ENCODE measurements around the gene SERPINE1.

Gene SERPINE1

DNA sequence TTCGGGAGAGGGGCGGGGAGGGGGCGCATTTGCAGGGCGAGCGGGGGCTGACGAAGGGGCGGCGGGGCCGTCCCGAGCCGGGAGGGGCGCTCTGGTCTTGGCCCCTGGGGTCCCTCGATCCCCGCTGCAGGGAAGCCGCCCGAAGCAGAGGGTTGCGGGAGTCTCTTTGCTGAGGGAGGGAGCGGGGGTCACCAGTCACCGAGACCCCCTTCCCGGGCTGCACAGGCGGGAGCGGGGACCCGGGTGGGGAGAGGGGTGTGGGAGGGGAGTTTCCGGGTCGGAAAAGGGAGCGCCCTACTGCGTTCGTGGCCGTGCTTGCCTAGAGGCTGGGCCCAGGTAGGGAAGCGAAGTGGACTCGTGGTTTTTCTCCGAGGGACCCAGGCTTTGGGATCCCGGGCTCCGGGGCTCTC lies 27.8 kb downstream of the SERPINE1 start:
- ATAC-seq = peak; percentile 58

DNA sequence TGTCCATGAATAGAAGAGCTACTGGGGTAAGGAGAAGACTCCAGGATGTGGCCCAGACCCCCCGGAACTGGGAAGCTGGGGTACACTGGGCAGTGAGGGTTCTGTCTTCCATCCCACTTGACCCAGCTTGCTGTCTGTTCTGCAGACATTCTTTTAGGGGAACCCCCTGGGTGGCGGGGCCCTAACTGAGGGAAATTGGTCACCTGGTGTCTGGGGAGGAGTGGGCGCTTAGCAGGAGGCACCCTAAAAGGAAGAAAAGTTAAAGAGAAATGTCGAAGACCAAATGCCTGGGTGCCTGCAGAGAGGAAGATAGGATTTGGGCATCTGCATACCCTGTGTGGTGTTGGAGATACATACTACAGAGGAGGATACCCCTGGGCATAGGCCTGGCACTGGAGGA lies 28.4 kb downstream of the SERPINE1 start:
- Mint-ChIP-seq H3K4me1 (peaks cover 18% of the 10 kb centered on the region), H3K9me3 (peaks cover 0 to 5% of the 10 kb centered on the region in 2 donors), H3K27ac (peak overlapping the region in 1 of 2 donors; percentile 33), H3K27me3 (peaks cover 10% of the 10 kb centered on the region), H3K4me3 (peak overlapping the region; percentile 86 to 87)
- no peak for DNase-seq
- no peak for ATAC-seq

More for the DNA sequence above, 27.8 kb downstream of the SERPINE1 start:
- peak overlapping the region; percentile 86 to 87 for H3K4me3 Mint-ChIP-seq
- H3K9me3 Mint-ChIP-seq = peaks cover 0 to 5% of the 10 kb centered on the region in 2 donors
- DNase-seq = no peak
- H3K27me3 Mint-ChIP-seq = peaks cover 13% of the 10 kb centered on the region
- H3K4me1 Mint-ChIP-seq = peaks cover 18% of the 10 kb centered on the region
- no peak overlapping the region for H3K27ac Mint-ChIP-seq

DNA sequence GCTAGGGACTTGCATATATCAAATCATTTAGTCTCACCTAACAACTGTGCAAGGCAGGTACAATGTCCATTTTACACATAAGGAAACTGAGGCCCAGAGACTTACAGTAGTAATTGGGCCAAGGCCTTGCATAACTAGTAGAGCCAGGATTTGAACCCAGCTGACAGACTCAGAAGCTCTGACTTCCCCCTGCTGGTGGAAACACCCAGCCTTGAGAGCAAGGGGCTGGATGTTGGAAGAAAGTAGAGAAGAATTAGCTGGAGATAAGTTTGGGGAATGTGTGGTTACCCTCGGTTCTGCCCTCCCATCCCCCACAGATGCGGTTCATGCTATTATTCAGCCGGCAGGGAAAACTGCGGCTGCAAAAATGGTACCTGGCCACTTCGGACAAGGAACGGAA lies 29.4 kb downstream of the SERPINE1 start:
- H3K27me3 Mint-ChIP-seq = peaks cover 12% of the 10 kb centered on the region
- DNase-seq (no peak), ATAC-seq (no peak)
- H3K4me3 Mint-ChIP-seq = no peak overlapping the region
- H3K4me1 Mint-ChIP-seq = peaks cover 18% of the 10 kb centered on the region
- H3K27ac Mint-ChIP-seq = no peak overlapping the region
- H3K9me3 Mint-ChIP-seq = peaks cover 0 to 5% of the 10 kb centered on the region in 2 donors

DNA sequence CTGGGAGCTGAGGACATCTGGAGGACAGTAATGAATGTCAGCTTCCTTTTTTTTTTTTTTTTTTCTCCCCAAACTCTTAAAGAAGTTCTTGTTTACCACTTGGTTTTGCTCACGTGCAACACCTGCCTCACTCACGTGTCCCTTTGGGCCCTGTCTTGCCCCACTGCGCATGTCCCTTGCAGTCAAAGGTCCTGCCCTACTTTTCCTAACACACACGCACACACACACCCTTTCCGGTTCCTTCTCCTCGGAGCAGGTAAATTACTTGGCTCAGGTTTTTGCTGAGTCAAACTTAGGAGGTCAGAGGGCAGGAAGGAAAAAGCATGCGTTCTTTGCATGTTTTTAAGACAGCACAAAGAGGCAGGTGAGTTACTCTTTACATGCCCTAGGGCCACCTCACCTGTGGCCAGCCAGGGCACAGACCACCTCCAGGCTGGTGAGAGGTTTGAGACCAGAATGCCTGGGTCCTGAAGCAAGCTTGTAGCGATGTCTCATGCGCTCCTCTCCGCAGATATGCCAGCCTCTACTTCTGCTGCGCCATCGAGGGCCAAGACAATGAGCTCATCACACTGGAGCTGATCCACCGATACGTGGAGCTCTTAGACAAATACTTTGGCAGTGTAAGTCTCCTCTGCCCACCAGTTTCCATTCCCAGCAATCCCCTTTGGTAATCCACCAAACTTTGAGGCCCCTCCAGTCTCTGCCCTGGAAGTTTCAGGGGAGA lies 30.1 kb downstream of the SERPINE1 start:
- Mint-ChIP-seq H3K27ac (no peak overlapping the region), H3K4me3 (no peak overlapping the region), H3K27me3 (peaks cover 20% of the 10 kb centered on the region), H3K9me3 (peaks cover 0 to 5% of the 10 kb centered on the region in 2 donors), H3K4me1 (peaks cover 18% of the 10 kb centered on the region)
- DNase-seq (no peak), ATAC-seq (no peak)

DNA sequence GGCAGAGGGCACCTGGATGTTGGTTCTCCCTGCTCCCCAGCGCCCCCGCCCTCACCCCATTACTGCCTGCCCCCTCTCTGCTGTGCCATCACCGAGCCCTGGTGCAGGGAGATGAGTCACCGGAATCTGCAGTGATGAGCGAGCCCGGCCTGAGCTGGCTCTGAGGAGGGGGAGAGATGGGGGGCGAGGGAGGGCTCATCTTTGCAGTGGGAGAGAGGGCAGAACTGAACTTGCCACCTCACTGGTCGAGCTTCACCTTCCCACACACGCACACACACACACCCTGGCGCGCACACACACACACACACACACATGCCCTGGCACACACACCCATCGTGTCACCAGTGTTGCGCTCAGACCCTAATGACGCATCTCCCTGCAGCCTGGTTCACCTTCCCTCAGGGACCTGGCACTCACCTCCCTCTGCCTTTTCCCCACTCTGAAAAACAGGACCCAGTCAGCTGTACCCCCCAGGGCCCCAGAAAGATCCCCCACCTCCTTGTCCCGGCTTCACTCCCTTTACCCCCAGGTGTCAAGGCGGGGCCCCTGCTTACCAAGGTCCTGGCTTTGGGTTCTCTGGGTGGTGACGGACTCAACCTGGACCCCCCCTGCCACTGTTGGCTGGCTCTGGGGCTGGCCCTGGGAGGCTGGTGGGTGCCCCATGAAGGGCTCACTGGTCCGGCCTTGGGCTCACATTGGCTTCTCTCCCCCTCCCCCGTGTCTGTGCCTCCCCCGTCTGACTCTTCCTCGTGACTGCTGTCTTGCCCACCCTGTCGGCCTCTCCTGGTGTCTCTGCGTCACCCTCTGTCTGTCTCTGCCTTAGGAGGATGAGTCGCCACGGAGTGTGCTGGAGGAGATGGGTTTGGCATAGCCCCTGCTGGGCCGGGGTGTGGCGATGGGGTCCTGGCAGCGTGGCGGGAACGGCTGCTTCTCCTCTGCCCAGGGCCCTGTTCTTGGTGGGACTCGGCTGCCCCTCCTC lies 33.1 kb downstream of the SERPINE1 start:
- ATAC-seq = no peak
- H3K27ac Mint-ChIP-seq = no peak overlapping the region
- H3K4me3 Mint-ChIP-seq = no peak overlapping the region
- H3K9me3 Mint-ChIP-seq = no peaks in the 10 kb centered on the region
- peaks cover 31% of the 10 kb centered on the region for H3K4me1 Mint-ChIP-seq
- peaks cover 37% of the 10 kb centered on the region for H3K27me3 Mint-ChIP-seq
- no peak for DNase-seq

DNA sequence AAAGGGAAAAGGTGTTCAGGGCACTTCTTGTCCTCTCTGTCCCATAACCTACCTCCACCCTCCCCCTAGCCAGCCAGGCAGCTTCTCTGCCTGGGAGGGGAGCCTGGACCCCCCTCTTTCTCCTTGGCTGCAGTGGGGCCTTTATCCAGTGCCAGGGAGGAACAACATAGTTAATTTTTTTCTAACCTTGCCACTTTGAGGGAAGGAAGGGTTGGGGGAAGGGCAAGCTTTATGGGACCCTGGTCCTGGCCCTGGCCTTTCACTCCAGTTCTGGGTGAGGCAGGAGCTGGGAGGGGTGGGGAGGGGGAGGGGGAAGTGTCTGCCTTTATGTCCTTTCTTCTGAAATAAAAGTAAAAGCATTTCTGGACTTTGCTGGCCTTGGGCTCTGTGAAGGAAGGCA lies 34.0 kb downstream of the SERPINE1 start:
- Mint-ChIP-seq H3K4me3 (no peak overlapping the region), H3K4me1 (peaks cover 31% of the 10 kb centered on the region), H3K9me3 (no peaks in the 10 kb centered on the region), H3K27me3 (peaks cover 47% of the 10 kb centered on the region), H3K27ac (no peak overlapping the region)
- no peak for DNase-seq
- ATAC-seq = no peak

DNA sequence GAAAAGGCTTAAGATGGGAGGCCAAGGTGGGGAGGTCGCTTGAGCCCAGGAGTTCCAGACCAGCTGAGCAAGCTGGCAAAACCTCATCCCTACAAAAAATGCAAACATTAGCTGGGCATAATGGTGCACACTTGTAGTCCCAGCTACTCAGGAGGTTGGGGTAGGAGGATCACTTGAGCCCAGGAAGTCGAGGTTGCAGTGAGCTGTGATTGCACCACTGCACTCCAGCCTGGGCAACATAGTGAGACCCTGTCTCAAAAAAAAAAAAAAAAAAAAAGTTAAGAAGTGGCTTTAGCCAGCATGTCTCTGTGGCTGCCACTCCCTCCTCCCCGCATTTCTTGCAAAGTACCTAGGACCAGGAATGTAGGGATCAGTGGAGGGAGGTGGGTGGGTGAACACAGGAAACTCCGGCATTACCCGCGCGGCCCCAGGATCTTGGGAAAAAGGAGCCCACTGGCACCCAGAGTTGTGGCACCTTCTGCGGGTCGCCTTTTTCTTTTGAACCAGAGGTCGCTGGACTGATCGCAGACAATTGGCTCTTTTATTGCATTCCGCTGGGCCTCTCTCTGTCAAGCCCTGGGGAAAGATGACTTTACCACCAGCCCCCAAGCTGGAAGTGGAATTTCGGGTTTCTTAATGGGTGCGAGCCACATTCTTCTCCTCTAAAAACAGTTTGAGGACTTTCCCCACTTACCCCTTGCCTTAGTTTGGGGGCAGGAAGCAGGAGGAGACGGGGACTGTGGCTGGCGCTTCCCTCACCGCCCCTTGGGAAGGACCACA lies 35.0 kb downstream of the SERPINE1 start:
- Mint-ChIP-seq H3K4me3 (peak overlapping the region; percentile 68 to 73), H3K4me1 (peaks cover 41% of the 10 kb centered on the region), H3K27ac (peak overlapping the region in 1 of 2 donors; percentile 90), H3K27me3 (peaks cover 56% of the 10 kb centered on the region), H3K9me3 (no peaks in the 10 kb centered on the region)
- ATAC-seq (no peak), DNase-seq (no peak)

DNA sequence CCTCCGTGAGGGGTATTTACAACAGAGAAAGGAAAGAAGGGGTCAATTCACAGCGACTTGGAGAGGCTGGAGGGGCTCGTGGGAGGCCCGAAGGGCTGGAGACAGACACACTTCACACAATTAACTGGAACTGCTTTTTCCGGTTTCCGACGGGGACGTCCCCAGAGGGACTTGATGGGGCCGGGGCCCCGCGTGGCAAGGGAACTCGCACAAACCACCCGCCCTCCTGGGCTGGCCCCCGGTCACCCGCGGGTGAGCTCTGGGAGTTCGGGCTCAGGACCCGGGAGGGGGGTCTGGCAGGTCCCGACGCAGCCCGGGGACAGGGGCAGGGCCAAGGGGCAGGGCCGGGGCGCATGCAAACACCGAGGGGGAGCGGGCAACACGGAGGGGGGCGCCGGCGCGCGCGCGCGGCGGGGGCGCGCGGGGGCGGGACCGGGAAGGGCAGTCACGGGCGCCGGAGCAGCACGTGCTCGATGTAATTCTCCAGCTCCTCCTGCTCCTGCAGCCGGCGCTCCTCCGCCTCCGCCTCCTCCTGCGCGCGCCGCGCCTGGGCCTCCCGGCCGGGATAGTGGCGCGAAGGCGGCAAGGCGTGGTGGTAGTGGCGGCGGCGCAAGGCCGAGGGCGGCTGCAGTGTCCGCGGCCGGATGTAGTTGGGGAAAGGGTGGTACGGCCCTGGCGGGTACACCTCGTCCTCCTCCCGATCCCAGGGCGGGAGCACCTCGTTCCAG lies 35.8 kb downstream of the SERPINE1 start:
- H3K9me3 Mint-ChIP-seq = no peaks in the 10 kb centered on the region
- no peak for ATAC-seq
- peaks cover 46% of the 10 kb centered on the region for H3K4me1 Mint-ChIP-seq
- peak overlapping the region in 1 of 2 donors; percentile 90 for H3K27ac Mint-ChIP-seq
- peaks cover 65% of the 10 kb centered on the region for H3K27me3 Mint-ChIP-seq
- peak in 1 of 2 donors; percentile 20 for DNase-seq
- peak overlapping the region; percentile 68 to 73 for H3K4me3 Mint-ChIP-seq

DNA sequence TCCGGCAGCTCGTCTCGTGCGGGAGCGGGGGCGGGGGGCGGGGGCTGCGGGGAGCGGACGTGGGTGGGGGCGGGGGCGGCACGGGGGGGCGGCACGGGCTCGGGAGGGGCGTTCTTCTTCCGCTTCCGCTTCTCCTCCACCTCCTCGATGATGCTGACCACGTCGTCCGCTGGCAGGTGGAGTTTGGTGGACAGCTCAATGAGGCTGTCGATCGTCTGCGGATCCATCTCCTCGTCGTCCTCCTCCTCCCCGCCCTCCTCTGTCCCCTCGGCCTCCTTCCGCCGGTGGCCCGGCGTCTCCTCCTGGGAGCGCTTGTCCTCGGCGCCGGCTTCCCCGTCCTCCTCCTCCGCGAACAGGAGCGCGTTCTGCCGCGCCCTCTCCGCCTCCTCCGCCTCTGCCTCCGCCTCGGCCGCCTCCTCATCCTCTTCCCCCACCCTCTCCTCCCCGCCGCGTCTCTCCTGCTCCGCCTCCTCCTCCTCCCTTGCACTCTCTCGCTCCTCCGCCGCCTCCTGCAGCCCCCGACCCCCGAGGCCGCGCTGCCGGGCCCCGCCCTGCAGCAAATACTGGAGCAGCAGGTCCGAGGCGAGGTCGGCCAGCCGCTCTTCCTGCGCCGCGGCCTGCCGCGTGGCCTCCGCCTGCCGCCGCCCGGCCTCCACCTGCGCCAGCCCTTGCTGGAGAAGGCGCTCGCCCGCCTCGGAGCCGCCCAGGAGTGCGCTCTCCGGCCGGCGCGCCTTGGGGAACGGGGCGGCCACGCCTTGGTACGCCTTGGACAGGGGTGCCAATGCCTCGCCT lies 36.6 kb downstream of the SERPINE1 start:
- DNase-seq (peak in 1 of 2 donors; percentile 23), ATAC-seq (peak; percentile 9)
- Mint-ChIP-seq H3K27ac (no peak overlapping the region), H3K9me3 (no peaks in the 10 kb centered on the region), H3K27me3 (peaks cover 72% of the 10 kb centered on the region), H3K4me3 (peak overlapping the region; percentile 92 to 96), H3K4me1 (peaks cover 51% of the 10 kb centered on the region)

DNA sequence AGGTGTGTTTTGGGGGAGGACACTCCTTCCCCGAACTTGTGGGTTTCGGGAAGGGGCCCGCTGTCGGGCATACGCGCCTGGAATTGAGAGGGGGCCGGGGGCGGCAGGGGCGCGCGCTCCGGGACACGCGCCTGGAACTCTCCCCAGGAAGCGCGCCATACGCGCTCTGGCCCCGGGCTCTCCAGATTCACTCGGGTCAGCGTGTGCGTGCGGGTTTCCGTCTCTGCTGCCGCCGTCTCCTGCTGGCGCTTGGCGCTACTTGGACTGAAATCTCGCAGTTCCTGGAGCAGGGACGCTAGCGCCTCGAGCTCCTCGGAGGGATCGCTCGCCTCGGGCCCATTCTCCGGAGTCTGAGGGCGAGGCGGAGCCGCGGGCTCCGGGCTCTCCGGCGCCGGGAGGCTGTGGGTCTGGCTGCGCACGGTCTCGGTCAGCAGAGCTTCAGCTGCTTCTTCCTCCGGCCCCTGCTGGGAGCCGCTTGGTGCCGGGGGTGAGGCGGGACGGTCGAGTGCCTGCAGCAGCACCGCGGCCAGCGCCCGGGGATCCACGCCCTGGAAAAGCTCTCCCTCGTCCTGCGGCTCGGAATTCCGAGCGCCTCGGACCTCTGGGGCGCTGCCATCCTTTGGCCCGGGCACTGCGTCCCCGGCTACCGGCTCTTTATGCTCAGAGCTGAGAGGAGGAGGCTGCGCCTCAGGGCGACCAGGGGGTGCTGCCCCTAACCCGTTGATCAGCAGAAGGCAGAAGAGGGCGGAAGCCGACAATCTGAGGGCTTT lies 37.4 kb downstream of the SERPINE1 start:
- ATAC-seq (no peak), DNase-seq (no peak)
- H3K27ac Mint-ChIP-seq = peak overlapping the region in 1 of 2 donors; percentile 14
- peaks cover 80% of the 10 kb centered on the region for H3K27me3 Mint-ChIP-seq
- H3K9me3 Mint-ChIP-seq = no peaks in the 10 kb centered on the region
- H3K4me1 Mint-ChIP-seq = peaks cover 59% of the 10 kb centered on the region
- peak overlapping the region; percentile 92 to 96 for H3K4me3 Mint-ChIP-seq

DNA sequence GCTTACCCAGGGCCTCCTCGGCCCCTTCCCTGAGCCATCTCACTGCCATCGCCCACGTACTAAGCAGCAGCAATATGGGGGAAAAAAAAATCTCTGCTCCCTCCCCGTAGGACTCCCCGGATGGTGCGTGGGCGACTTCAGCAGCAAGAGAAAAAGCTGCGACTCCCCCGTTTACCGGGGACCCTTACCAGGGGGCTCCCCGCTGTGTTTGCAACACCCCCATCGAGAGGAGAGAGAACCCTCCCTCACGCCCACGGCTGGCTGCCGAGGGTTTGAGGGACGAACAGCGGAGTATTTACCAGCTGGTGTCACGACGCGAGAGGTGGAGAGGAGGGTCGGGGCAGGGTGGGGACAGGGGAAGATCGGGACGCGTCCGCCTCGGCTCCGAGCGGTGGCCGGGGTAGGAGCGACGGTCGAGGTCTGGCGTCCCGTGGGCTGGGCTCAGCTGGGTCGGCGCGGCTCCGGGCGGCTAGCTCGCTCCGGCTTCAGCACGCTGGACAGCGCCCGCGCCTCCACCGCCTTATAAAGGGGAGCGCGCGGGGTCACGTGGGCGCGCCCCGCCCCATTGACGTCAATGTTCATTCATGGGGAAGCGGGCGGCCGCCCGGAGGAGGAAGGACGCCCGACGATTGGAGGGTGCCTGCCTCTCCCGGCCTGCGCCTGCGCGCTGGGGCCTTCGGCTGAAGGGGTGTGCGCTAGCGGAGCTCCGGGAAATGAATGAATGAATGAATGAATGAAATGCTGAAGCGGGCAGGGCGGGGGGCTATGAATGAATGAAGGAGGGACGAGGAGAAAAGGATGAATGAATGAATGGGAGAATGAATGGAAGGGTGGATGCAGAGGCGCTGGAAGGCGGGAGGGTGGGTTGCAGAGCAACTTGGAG lies 38.4 kb downstream of the SERPINE1 start, which contains the start of gene VGF:
Gene VGF (minus strand): TSS at position 495 of the 883 bp plus-strand sequence. CDS start 726 bp downstream, outside the sequence.
- ATAC-seq (peak; percentile 83), DNase-seq (peak; percentile 90 to 92)
- peaks cover 70% of the 10 kb centered on the region for H3K4me1 Mint-ChIP-seq
- H3K4me3 Mint-ChIP-seq = peak within 1 kb of the TSS; percentile 92 to 96
- no peaks in the 10 kb centered on the region for H3K9me3 Mint-ChIP-seq
- H3K27me3 Mint-ChIP-seq = peaks cover 91% of the 10 kb centered on the region
- H3K27ac Mint-ChIP-seq = peak within 1 kb of the TSS; percentile 43 to 68

DNA sequence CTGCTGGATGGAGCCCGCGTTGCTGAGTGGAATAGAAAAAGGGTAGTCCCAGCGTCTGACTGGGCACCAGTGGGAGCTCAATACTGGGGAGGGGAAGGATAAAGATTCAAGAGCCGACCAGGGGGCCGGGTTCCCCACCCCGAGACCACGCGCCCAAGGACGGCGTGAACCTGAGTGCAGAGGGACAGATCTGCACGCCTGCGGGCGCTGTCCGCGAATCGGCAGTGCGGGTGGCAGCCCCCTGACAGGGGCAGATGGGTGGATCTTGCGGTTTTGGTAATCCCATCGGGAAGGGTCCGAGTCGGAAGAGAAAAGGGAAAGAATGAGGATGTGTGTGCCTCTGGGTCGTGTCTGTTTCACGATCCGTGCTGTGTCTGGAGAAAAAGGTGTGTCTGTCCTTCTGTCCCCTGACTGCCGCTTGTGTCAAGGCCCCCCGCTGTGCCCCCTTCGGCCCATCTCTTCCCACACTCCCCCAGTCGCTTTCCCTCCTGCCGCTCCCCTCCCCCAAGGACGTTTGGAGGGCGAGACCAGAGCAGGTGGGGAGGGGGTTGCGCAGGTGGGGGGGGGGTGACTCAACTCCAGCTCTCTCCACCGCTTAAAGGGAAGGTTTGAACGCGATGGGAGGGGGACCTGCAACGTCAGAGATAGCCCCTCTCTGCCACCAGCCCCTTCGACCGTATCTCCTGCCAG lies 39.2 kb downstream of the SERPINE1 start:
- peak in 1 of 2 donors; percentile 13 for DNase-seq
- Mint-ChIP-seq H3K9me3 (no peaks in the 10 kb centered on the region), H3K27ac (no peak overlapping the region), H3K4me3 (peak overlapping the region; percentile 92 to 96), H3K27me3 (peaks cover 98% of the 10 kb centered on the region), H3K4me1 (peaks cover 78% of the 10 kb centered on the region)
- ATAC-seq = no peak

All from stimulated activated naive CD8-positive, alpha-beta T cell treated with anti-CD3 and anti-CD28 coated beads, Interleukin-15, amount 100 ng/mL, for 72 hours (primary cell).